NCI-H345 treated with DMSO at 0.1 percent for 48 hours (cell line): ENCODE measurements around the gene CREB5.
A peak's percentile ranks its signal among the peaks of the same experiment; 100 is the strongest.

Experiments used
- DNase-seq: peaks from one replicate; lab custom pipeline; 2025; ENCODE audit not compliant: unreplicated experiment; lab: John Stamatoyannopoulos, UW

CREB5 gene

GRCh38 chr7:28474640-28475039 lies 62.3 kb downstream of the CREB5 start:
- no peak for DNase-seq

GRCh38 chr7:28477041-28477442 lies 64.7 kb downstream of the CREB5 start:
- no peak for DNase-seq

GRCh38 chr7:28478656-28479055 lies 66.3 kb downstream of the CREB5 start:
- peak; percentile 42 for DNase-seq

- no peak for DNase-seq
Observed at GRCh38 chr7:28479507-28479947, 67.2 kb downstream of the CREB5 start.

GRCh38 chr7:28480595-28480994 lies 68.3 kb downstream of the CREB5 start:
- DNase-seq = no peak

DNA sequence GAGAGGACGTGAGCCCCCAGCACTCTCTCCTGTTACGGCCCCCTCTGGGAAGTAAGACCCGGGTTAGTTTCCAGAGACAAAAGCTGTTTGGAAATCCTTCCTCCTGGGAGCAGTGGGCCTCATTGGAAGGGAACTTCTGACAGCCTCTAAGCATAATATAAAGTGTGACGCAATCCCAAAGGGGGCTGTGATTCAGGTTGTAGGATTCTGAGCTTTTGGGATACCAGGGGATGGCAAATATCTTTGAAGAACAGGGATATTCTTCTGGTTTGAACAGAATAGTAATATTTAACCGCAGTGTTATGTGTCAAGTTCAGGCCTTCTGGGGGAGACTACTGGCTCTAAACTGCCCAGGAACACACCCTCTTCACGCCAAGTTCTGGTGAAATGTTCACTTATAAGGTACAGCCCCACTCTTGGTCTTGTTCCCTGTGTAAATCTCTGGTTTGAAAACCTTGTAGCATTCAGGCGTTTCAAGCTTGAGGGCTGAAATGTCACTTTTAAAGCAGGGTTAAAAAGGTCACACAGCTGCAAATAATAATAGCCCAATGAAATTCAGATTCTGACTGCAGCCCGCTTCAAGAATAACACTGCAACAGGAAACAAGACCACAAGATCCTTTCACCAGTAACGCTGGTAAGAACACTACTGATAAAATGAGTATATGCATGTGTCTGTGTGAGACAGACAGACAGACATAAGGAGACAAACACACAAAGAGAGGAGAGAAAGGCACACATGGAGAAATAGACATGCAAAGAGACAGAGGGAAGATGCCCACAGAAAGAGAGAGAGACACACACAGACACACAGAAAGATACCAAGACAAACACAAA lies 69.0 kb downstream of the CREB5 start:
- DNase-seq = no peak

GRCh38 chr7:28483112-28483511 lies 70.8 kb downstream of the CREB5 start:
- DNase-seq = no peak

DNA sequence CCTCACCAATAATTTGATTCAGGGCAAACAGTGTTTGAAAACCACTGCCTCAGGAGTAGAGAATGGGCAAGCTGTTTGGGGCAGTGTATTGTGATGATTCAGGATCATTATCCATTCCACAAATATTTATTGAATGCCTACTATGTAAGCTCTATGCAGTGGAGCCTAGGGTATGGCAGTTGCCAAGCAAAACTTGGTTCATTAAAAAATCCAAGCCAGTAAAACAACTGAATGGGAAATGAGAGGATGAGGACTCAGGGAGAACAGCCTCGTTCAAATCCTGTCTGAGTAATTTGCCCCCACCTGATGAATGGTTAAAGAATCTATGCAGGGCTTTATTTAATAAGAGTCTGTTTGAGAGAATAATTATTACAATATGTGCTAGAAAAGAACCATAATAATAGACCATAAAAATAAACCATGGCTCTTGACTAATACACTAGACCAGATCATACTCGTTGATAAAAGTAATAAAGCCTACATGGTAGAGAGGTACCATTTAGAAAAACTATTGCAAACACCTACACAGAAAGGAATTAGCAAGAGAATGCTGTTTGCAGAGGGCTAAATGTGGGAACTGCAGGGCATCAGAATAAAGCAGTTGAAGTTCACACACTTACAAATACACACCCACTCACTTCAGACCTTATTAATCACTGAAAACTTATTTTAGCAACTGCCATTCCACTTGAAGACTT lies 71.7 kb downstream of the CREB5 start:
- DNase-seq = no peak

DNA sequence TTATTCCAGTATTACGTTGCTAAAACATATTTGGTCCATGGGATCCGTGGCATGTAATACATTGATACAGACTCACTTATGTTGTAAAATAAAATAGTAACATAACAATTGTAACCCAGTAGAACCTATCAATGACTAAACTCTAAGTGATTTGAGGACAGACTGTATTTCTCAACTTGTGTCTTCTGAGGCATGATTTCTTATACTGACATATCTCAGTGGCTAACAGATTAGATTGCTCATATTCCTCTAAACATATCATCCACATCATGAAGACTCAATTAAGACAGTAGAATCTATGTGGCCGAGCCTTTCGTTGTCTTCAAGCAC lies 72.3 kb downstream of the CREB5 start:
- no peak for DNase-seq

GRCh38 chr7:28487487-28487886 lies 75.2 kb downstream of the CREB5 start:
- DNase-seq = no peak

- no peak for DNase-seq
Observed at GRCh38 chr7:28488061-28488791, 75.9 kb downstream of the CREB5 start.

- DNase-seq = no peak
Observed at GRCh38 chr7:28490831-28491230, 78.5 kb downstream of the CREB5 start.

GRCh38 chr7:28493477-28493876 lies 81.2 kb downstream of the CREB5 start:
- DNase-seq = no peak

- DNase-seq = no peak
Observed at GRCh38 chr7:28497009-28497408, 84.7 kb downstream of the CREB5 start.

- no peak for DNase-seq
Observed at GRCh38 chr7:28498636-28499035, 86.3 kb downstream of the CREB5 start.

DNA sequence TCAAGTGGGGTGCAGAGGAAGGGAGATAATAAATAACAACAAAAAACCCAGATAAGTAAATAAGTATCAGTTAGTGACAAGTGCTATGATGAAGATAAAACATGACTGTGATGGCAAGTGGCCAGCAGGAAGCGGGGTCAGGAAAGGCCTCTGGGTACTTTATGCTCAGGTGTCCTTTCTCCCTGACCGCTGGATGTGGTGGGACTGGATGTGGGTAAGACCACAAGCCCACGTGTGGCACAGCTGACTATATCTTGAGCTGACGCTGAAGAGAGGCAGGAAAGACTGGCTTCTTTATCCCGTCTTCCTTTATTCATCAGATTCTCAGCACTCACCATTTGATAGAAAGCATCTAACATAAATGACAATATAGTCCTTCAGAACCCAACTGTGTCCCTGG lies 87.8 kb downstream of the CREB5 start:
- no peak for DNase-seq

DNA sequence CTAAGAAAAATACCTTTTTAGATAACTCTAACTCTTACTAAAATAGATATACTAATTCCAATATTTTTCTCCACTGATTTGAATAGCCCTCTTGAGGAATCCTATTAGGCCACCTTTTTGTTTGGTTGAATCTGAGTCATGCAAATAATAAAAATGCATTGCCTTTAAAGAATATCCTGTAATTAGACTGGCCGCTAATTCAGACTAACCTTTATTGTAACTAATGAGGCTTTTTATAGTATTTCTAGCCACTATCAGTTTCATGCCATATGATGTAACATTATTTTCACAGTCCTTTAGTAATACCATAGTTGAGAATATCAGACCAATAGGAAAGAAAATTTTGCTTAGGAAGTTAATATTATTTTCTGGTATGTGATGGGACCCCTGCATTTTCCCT lies 90.1 kb downstream of the CREB5 start:
- no peak for DNase-seq

GRCh38 chr7:28503396-28503795 lies 91.1 kb downstream of the CREB5 start:
- DNase-seq = no peak

DNA sequence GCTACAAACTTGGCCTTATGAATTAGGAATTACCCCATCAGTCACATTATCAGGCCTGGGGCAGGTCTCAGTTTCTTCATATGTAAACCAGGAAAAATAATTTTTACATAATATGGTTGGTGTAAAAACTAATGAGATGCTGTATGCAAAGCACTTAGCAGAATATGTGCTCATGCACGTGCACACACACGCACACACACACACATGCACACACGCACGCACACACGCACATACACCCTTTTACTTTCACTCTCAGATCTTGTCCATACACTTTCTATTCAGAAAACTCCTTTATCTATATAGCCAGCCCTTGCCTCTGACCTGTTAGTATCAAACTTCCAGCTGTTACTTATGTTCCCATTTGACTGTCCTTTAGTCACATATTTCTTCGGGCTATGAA lies 92.7 kb downstream of the CREB5 start:
- DNase-seq = no peak

GRCh38 chr7:28505867-28506266 lies 93.5 kb downstream of the CREB5 start:
- DNase-seq = no peak

DNA sequence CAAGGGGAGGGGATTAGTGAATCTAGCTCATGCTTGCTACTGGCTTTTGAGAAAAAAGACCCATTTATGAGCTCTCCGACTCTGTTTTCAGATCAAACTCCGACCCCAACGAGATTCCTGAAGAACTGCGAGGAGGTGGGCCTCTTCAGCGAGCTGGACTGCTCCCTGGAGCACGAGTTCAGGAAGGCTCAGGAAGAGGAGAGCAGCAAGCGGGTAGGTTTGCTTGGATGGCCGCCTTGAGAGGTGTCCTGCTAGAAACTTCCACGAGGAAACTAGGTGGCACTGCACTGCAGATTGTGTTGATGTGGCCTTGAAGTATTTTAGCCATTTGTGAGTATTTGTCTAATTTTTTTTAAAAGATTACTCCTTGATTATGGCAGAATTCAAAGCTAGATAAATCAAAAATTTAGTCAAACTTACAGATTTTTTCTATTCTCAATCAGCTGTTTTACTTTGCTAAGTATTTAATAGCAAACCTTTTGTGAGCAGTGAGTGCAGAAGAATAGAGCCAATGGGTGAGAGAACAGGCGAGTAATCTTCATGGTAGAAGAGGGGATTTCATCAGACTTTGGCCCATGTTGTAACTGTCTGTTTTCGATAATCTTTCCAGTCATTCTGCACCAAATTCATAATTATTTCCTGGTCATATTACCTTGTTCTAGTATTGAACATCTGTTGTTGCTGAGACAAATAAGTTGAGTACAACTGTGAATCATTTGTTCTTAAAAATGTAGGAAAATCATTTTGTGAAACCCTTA lies 95.4 kb downstream of the CREB5 start:
- no peak for DNase-seq
